CD4-positive, alpha-beta T cell treated with Interleukin-21 for 1 hour (primary cell): ENCODE data around the gene ERC2.
"Not testable (repeated sequence)": the region's sequence is repeated elsewhere in the genome, so short reads cannot be mapped to it uniquely, and the experiment has no call there.

Experiments used
- DNase-seq: peaks from one replicate; pipeline ENCODE4 v3.0.0-alpha.2; 2020

The ERC2 gene

DNA sequence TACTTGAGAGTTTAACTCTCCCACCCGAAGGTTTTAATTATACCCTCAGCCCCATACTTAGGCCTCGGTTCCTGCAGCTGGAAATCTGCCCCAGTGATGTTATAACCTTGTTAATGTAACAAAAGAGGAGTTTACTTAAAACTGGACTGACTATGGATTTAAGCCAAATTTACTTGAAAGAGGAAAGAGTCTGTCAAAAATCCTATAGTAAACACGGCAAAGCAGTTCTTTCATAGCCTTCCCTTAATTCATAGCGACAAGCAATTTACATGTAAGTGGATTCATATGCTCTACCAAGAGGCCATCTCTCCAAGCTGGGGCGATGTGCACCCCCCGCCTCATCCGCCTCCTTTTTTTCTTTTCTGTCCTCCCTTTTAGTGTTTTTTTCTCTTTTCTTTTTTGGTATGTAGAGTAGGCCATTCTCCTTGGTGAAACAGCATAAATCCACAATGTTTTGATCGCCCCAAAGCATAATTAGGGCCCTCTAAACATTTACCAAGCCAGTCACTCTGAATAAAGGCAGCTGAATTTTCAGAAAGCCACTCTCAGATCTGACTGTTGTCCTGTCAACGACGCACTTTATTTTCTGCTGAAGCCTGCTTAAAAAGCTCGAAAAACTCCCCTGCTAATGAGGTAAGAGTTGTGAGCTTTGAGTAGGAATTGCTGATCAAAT, 608.1 kb downstream of the ERC2 start:
- no peak for DNase-seq

GRCh38 chr3:55859305-55859704, 609.0 kb downstream of the ERC2 start:
- DNase-seq = no peak

GRCh38 chr3:55858727-55859126, 609.5 kb downstream of the ERC2 start:
- no peak for DNase-seq

- DNase-seq = no peak
Observed at GRCh38 chr3:55858302-55858701, 610.0 kb downstream of the ERC2 start.

DNA sequence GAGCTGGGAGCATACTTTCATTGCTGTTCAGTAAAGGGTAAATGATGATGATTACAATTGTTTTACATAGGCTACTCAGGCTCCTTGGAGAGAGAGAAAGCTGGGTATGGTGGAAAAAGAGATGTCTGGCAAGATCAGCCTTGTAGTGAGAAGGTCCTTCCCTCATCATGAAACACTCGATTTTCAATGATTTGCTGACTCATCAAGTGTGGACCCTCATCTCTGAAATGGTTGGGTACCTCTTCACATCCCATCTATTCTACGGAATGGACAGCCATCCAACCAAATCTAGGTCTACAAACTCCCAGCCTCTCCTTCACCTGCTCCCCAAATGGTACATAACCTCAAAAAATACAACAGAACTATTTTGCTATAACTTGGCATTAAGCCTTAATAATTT, 610.6 kb downstream of the ERC2 start:
- no peak for DNase-seq

GRCh38 chr3:55855311-55855710, 613.0 kb downstream of the ERC2 start:
- no peak for DNase-seq

DNA sequence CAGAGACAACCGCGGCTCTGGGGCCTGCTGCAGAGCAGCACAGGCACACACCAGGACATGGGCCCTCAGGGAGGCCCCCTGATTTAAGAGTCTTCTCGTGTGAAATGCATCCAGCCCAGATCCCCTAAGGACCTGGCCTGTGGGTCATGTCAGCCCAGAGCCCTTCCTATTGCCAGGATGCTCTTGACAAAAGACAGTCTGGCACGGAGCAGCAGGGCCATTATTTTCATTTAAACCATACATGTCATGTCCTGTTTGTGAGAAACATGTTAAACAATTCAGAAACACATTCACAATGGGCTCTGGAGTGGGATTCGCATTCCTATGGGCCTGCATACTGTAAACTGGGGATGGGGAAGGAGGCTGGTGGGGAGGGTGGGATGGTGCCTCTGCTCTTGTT, 613.8 kb downstream of the ERC2 start:
- DNase-seq = no peak

DNA sequence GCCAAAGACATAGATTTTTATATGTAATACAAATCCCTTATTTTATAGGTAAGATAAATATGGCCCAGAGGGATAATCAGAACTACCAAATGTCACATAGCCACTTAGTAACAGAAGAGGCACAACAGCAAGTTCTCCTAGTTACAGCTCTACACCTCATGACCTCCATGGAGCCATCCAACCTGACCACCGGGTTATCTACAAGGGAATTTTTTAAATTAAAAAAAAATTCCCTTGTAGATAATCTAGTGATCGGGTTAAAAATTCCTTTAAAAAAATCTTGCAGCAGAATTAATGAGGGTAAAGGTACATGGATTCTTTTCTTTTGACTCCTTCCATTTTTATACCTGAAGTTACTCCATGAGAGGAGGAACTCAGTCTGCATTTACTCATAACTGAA, 615.9 kb downstream of the ERC2 start:
- no peak for DNase-seq

DNA sequence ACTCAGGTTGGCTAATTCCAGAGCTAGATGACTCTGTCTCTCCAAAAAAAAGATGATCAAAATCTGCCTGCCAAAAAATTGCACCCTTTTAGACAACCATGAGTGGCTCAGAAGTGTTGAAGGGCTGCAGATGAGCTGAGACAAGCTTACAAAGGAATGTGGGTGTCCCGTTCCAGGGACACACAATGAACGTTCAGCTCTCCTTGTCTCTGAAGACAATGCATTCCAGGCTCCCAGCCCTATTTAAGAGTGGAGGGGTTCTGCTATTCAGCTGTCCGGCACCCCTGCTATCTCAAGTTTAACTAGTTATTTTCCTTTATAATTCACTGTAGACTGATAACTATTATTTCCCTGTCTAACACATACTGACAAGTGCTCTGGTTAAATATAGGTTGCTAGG, 626.1 kb downstream of the ERC2 start:
- no peak for DNase-seq

DNA sequence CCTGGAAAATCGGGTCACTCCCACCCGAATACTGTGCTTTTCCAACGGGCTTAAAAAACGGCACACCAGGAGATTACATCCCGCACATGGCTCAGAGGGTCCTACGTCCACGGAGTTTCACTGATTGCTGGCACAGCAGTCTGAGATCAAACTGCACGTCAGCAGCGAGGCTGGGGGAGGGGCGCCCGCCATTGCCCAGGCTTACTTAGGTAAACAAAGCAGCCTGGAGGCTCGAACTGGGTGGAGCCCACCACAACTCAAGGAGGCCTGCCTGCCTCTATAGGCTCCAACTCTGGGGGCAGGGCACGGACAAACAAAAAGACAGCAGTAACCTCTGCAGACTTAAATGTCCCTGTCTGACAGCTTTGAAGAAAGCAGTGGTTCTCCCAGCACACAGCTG, 636.4 kb downstream of the ERC2 start:
- not testable (repeated sequence) for DNase-seq

GRCh38 chr3:55828712-55829111, 639.6 kb downstream of the ERC2 start:
- DNase-seq = no peak

DNA sequence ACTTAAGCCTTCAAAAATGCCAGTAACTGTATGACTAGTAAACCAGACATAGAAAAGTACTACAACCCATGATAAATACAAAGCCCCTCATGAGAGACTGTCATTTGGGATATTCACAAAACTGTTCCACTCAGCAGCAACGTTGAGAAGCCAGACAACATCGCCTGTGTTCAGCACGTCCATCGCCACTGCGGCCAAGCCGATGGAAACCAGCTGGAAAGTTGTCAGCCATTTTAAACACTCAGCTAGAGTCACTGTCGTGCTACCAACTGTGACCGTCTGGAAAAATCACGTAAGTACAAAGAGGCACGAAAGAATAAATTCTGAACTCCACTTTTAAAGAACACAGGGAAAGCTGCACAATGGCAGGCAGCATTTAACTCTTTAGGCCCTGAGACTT, 640.5 kb downstream of the ERC2 start:
- no peak for DNase-seq

- DNase-seq = no peak
Observed at GRCh38 chr3:55826731-55827496, 641.4 kb downstream of the ERC2 start.

- DNase-seq = no peak
Observed at GRCh38 chr3:55826097-55826496, 642.2 kb downstream of the ERC2 start.

DNA sequence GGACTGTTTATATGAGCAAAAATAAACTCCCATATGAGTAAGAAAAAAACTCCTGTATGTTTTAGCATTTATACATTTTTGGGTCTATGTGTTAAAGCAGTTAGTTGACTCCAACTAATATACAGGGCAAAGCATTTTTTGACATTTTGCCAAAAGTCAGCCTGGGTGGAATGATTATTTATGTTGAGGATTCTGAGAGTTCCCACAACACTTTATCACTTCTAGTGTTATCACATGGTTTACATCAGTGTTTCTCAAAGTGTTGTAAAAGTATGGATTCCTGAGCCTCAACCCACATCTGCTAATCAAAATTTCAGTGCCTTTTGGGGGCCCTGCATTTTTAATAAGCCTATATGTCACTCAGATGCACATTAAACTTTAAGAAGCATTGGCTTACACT, 643.9 kb downstream of the ERC2 start:
- DNase-seq = no peak

GRCh38 chr3:55823829-55824228, 644.4 kb downstream of the ERC2 start:
- no peak for DNase-seq

DNA sequence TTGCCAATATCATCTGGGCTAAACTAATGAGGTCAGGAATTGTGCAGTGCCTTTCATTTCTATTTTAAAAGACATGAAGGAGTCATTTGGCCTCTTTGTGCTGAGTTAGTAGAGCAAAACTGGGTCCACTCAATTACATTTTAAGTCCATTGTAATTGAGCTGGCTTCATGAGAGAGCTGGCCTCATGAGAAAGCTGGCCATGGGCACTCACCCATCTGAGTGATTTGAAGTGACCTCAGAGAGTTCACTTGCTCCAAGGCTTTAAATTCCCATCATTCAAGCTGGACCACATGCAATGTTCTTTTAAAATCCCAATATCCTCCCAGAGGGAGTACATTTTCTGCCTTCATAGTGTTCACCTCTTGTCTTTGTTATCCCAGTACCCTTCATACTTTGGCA, 645.3 kb downstream of the ERC2 start:
- no peak for DNase-seq

GRCh38 chr3:55819005-55819404, 649.3 kb downstream of the ERC2 start:
- DNase-seq = no peak

DNA sequence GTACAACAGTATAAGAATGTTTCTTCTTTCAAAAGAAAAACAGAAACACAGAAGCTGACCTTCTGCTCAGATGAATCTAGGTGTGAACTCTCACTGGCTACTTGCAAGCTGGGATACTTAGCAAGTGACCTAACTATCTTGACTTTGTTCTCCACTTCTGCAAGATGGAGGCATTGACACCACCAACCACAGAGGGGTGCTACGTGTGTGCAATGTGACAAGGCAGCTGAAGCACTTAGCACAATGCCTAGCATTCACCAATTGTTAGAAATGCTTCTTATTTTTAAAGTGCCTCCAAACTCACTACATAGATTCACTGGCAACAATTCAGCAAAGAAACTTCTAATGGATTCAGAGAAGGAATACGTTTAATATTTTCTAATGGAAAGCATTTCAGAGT, 649.8 kb downstream of the ERC2 start:
- DNase-seq = no peak

DNA sequence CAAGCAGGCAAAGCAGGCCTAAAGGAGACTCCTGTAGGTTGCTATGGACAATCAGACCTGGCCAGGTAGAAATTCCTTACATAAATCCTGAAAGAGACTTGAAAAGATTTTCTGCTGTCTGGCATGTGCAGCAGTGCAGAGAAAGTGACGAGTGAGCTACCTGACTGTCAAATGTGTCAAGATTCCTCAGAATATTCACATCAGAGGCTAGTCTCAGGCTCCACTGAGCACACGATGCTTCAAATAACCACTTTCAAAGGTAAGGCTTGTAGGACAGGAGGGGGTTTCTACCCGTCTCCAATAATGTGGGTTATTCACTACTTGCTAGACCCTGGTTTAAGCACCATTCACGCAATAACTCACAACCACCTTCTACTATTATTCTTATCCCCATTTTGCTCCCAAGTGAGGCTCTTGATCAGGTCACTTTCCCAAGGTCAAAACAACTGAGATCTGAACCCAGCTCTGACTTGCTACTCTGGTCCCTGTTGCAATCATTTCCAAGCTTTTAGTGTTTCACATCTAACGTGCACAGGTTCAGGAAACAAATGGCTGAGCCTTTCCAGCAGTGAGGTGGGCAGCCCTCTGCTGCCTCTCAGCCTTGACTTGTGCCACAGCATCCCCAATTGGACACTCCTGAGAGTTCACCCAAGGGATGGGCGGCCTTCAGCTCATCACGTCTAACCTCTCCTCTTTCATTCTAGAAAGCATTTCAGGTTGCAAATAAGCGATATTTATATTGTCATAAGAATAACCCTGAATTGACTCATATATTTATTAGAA, 651.3 kb downstream of the ERC2 start:
- no peak for DNase-seq

DNA sequence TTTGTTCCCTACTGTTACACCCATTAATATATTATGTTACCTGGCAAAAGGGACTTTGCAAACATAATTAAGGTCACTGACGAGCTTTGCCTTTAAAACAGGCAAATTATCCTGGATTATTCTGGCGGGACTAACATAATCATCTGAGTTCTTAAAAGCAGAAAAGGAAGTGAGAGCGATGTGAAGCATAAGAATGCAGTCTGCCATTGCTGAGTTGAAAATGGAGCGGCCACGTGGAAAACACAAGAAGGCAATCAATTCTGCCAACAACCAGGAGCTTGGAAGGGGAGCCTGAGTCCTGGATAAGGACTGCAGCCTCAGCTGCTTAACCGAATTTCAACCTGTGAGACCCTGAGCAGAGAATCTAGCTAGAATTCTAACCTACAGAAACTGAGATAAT, 653.0 kb downstream of the ERC2 start:
- no peak for DNase-seq

DNA sequence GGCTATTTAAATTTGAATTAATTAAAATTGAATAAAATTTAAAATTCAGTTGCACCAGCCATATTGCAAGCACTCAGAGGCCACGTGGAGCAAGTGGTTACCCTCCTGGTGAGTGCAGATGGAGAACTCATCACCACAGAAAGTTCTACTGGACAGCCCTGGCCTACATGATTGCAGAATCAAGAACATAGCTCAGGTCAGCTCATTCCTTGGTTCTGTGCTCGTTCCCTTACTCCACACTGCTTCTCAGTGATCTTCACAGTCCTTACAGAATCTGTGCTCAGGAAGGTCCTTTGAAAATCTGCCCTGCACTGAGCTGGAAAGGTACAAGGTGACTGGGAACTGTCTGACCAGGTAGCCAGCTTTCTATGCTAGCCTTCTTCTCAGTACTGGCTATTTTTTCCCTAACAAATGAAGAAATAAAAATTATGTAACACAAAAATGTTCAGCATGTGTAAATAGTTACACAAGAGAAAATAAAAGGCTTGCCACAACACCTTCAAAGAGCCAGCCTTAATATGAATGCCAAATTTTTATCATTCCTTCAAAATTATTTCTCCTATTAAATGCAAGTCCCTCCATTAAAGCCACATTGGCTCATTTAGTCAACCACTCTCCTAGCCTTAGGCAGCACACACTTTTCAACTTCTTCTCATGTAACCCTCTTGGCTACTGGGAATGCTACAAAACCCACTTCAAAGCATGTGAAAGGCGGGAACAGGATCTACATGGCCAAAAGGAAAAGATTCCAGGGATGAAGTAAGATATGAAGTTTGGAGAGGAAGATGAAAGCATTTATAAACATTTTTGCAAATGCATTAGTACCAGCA, 654.8 kb downstream of the ERC2 start:
- no peak for DNase-seq

GRCh38 chr3:55812394-55813013, 655.8 kb downstream of the ERC2 start:
- no peak for DNase-seq
